ENCODE results near the gene MLN. TPM values are rescaled to one million over a fixed set of nuclear protein-coding genes. Genes with fewer than 3 reads are reported as not detected.

The MLN gene, protein sequence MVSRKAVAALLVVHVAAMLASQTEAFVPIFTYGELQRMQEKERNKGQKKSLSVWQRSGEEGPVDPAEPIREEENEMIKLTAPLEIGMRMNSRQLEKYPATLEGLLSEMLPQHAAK
- total RNA-seq: not detected

DNA sequence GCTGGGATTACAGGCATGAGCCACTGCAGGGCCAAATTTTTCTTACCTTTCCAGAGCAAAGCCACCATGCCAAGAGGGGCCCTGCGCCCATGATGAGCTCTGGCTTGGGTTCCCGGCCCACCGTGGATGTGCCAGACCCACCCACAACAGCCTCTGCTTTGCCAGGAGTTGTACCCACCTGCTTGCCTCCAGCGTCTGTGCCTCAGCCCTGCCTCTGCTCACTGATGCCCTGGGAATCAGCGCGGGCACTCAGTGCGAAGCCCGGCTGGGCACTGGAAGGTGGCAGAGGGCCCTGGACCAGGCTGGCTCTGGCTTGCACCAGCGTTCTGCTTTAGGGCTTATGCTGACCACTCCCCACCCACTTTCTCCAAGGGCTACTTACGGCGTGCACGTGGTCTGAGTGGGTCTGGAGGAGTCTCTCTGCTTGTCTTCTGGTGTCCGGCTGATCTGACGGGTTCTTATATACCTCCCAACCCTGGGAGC lies at the start of gene MLN:
Gene MLN, minus strand, starts transcription at position 433 of the 483 bp plus-strand sequence. CDS start 2,840 bp downstream, outside the sequence.
- Histone ChIP-seq H3K27me3 (peaks cover 35% of the 10 kb centered on the region), H3K4me1 (no peaks in the 10 kb centered on the region), H3K27ac (no peak within 1 kb of the TSS), H3K4me3 (no peak within 1 kb of the TSS), H3K9me3 (no peaks in the 10 kb centered on the region), H3K36me3 (no peaks in the 10 kb centered on the region)
- DNase-seq (ENCODE audit: low spot score in 2 of 2): no peak
- WGBS: 91% methylated on average over 13 of the region's 14 CpGs
- no peak for TF ChIP-seq POLR2AphosphoS5 (IDR thresholded peaks at IDR 0.05)

DNA sequence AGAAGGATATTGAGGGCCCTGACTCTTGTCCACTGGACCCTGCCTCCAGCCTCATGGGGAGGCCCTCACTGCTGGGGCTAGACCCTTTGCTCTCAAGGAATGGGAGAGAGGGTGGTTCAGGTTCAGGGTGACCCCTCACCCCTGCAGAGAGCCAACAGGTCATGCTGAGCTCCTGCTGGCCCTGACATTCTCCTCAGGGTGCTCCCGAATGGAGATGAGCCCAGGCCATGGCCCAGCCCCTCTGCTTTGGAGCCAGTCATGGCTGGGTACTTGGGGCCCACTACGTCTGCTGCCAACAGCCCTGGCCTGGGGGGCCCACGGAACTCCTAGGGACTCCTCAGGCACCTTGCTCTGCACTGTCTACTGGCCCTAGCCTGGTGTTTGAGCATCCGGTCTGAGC lies 49.2 kb upstream of the MLN start:
- no peak overlapping the region for H3K27ac ChIP-seq
- no peaks in the 10 kb centered on the region for H3K36me3 ChIP-seq
- peaks cover 50% of the 10 kb centered on the region for H3K27me3 ChIP-seq
- peaks cover 10% of the 10 kb centered on the region for H3K4me1 ChIP-seq
- H3K4me3 ChIP-seq: no peak overlapping the region
- DNase-seq (ENCODE audit: low spot score in 2 of 2): no peak
- 100% methylated on average over 2 of the region's 4 CpGs for WGBS
- no peak for TF ChIP-seq POLR2AphosphoS5 (IDR thresholded peaks at IDR 0.05)
- TF ChIP-seq, protein P1, sequence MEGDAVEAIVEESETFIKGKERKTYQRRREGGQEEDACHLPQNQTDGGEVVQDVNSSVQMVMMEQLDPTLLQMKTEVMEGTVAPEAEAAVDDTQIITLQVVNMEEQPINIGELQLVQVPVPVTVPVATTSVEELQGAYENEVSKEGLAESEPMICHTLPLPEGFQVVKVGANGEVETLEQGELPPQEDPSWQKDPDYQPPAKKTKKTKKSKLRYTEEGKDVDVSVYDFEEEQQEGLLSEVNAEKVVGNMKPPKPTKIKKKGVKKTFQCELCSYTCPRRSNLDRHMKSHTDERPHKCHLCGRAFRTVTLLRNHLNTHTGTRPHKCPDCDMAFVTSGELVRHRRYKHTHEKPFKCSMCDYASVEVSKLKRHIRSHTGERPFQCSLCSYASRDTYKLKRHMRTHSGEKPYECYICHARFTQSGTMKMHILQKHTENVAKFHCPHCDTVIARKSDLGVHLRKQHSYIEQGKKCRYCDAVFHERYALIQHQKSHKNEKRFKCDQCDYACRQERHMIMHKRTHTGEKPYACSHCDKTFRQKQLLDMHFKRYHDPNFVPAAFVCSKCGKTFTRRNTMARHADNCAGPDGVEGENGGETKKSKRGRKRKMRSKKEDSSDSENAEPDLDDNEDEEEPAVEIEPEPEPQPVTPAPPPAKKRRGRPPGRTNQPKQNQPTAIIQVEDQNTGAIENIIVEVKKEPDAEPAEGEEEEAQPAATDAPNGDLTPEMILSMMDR (IDR thresholded peaks at IDR 0.05): no peak
- no peak for TF ChIP-seq EP300 (IDR thresholded peaks at IDR 0.05)
- no peak for TF ChIP-seq POLR2A (IDR thresholded peaks at IDR 0.05)
- H3K9me3 ChIP-seq: no peaks in the 10 kb centered on the region

DNA sequence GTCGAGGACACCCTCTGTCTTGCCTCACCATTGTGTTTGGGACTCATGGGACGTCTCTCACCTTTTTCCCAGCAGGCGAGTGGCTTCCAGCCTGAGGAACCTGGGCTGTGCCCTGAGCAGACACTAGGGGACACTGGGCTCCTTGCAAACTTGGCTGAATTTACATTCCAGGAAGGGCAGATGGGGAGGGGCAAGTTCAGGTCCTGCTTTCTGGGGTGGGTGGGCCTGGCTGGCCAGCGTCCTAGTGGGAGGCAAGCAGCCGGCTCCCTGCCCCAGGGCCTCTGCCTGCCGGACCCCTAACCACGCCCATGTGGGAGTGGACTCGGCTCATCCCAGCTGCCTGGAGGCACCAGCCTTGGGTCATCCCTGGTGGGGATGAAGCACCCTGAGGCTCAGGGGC lies 48.2 kb upstream of the MLN start:
- no peak for TF ChIP-seq POLR2AphosphoS5 (IDR thresholded peaks at IDR 0.05)
- TF ChIP-seq, protein P1 (IDR thresholded peaks at IDR 0.05): peak in 1 of 2 donors; percentile 26
- no peak for TF ChIP-seq EP300 (IDR thresholded peaks at IDR 0.05)
- no peak for TF ChIP-seq POLR2A (IDR thresholded peaks at IDR 0.05)
- 43% methylated on average over 1 of the region's 8 CpGs for WGBS
- Histone ChIP-seq H3K36me3 (no peaks in the 10 kb centered on the region), H3K27ac (no peak overlapping the region), H3K27me3 (peaks cover 50% of the 10 kb centered on the region), H3K4me1 (peaks cover 2% of the 10 kb centered on the region), H3K9me3 (no peaks in the 10 kb centered on the region), H3K4me3 (no peak overlapping the region)
- DNase-seq (ENCODE audit: low spot score in 2 of 2): no peak

DNA sequence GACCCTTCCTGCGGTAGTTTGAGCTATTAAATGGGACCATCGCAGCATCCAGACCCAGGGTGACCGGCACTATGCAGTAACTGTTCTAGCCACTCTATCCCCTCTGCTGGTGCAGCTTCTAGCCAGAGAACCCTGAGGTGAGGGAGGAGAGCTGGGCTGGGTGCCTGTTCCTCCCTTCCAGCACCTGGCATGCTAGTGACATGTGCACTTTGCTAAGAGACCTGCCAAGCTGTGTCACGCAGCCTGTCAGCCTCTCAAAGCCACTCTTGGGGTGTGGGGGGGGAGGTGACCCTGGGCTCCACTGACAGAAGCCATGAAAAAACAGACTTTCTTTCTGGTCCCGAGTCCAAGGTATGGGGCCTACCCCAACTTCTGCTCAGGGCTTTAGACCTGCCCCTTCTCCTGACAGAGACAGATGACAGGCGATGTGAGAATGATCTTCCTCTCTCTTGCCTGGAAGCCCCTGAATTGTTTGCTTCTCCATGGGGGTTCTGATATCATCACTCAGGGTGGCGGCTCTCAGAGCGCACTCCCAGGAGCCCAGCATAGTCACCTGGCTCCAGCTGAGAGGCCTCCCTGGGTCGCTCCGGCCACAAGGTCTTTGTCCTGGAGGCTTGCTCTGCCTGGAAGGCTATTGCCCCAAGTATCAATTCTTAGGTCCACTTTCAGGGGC lies 47.2 kb upstream of the MLN start:
- no peak for DNase-seq (ENCODE audit: low spot score in 2 of 2)
- Histone ChIP-seq H3K9me3 (no peaks in the 10 kb centered on the region), H3K4me3 (no peak overlapping the region), H3K4me1 (no peaks in the 10 kb centered on the region), H3K27ac (no peak overlapping the region), H3K36me3 (no peaks in the 10 kb centered on the region), H3K27me3 (peaks cover 40% of the 10 kb centered on the region)
- 94% methylated on average over 3 of the region's 10 CpGs for WGBS
- TF ChIP-seq EP300 (IDR thresholded peaks at IDR 0.05) (no peak), POLR2AphosphoS5 (IDR thresholded peaks at IDR 0.05) (no peak), POLR2A (IDR thresholded peaks at IDR 0.05) (no peak)
- TF ChIP-seq, protein P1 (IDR thresholded peaks at IDR 0.05): no peak

DNA sequence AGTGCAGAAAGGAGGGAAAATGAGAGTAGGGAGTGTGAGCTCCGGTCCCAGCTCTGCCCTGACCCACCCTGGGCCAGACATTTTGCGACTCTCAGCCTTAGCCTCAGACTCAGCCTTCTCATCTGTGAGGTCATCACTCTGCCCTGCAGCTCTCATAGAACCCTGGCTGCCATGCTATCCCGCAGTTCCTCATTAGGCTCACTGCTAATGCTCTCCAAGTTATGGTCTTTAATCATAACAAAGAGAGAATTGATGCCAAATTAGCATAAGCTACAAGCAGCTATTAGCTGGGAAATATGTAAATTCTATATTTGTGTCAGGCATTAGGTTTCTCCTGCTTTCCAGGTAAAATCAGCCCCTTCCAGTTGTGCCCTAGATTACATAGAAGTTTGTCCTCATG lies 46.5 kb upstream of the MLN start:
- no peaks in the 10 kb centered on the region for H3K36me3 ChIP-seq
- DNase-seq (ENCODE audit: low spot score in 2 of 2): no peak
- no peaks in the 10 kb centered on the region for H3K9me3 ChIP-seq
- 52% methylated on average over 3 of the region's 3 CpGs for WGBS
- no peaks in the 10 kb centered on the region for H3K4me1 ChIP-seq
- no peak overlapping the region for H3K4me3 ChIP-seq
- H3K27ac ChIP-seq: no peak overlapping the region
- H3K27me3 ChIP-seq: peaks cover 37% of the 10 kb centered on the region
- no peak for TF ChIP-seq POLR2A (IDR thresholded peaks at IDR 0.05)
- TF ChIP-seq, protein P1 (IDR thresholded peaks at IDR 0.05): no peak
- TF ChIP-seq EP300 (IDR thresholded peaks at IDR 0.05): no peak
- no peak for TF ChIP-seq POLR2AphosphoS5 (IDR thresholded peaks at IDR 0.05)

Measured in suprapubic skin (tissue), 4 donors.